Activated T-cell treated with anti-CD3 and anti-CD28 coated beads, Interleukin-2, amount 50 U/mL, for 4 hours (primary cell): Measurements from ENCODE around the gene BTBD3. TPM values are rescaled to one million over a fixed set of nuclear protein-coding genes. Genes with fewer than 3 reads are reported as not detected.

Experiments used
- ATAC-seq, 2 donors: fragments of 200-7000 bp; cut with Tn5 transposase; one replicate each; pipeline ENCODE4 v1.10.0; 2021
- DNase-seq: peaks from one replicate; pipeline ENCODE4 v3.0.0-alpha.2; 2020
- H3K27me3 Mint-ChIP-seq: one replicate; pipeline ENCODE4 v1.8.0; 2021; ENCODE audit warnings: low read depth, mixed read lengths
- H3K36me3 Mint-ChIP-seq: one replicate; pipeline ENCODE4 v1.8.0; 2022; ENCODE audit warnings: mixed read lengths; ENCODE audit not compliant: insufficient read depth
- H3K4me1 Mint-ChIP-seq: one replicate; pipeline ENCODE4 v1.8.0; 2021; ENCODE audit warnings: low read depth, mixed read lengths
- H3K4me3 Mint-ChIP-seq: one replicate; pipeline ENCODE4 v1.8.0; 2021; ENCODE audit warnings: mild to moderate bottlenecking, moderate library complexity, mixed read lengths
- H3K9me3 Mint-ChIP-seq: one replicate; pipeline ENCODE4 v1.8.0; 2021; ENCODE audit warnings: mixed read lengths
- total RNA-seq, 3 donors: library from RNA; stranded (reverse); gene quantifications; one replicate each; pipeline ENCODE4 v1.2.1, GENCODE V29; 2021

BTBD3 gene
- total RNA-seq, 3 donors from 2014 or later, result 3.0 to 4.9 (median 4.3) TPM

DNA sequence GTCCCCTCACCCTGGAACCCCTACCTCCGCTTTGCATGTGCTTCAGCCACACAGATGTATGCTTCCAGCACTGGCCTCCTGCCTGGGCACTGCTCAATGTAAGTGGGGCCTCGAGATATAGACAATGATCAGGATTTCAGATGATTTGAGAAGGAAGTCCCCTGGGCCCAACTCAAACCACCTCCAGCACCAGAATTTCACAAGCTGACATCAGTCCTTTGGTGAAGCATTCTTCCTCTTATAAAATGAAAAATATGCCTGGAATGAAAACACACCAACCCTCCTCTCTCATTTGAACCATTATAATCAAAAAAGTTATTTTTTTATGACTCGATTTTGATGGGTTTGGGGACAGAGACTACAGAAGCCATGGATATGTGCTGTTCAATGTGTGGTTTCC lies 48.5 kb downstream of the BTBD3 start:
- Mint-ChIP-seq H3K4me3 (no peak overlapping the region), H3K27me3 (no peaks in the 10 kb centered on the region), H3K36me3 (no peaks in the 10 kb centered on the region), H3K4me1 (no peaks in the 10 kb centered on the region), H3K9me3 (no peaks in the 10 kb centered on the region)
- DNase-seq (no peak), ATAC-seq (no peak)

DNA sequence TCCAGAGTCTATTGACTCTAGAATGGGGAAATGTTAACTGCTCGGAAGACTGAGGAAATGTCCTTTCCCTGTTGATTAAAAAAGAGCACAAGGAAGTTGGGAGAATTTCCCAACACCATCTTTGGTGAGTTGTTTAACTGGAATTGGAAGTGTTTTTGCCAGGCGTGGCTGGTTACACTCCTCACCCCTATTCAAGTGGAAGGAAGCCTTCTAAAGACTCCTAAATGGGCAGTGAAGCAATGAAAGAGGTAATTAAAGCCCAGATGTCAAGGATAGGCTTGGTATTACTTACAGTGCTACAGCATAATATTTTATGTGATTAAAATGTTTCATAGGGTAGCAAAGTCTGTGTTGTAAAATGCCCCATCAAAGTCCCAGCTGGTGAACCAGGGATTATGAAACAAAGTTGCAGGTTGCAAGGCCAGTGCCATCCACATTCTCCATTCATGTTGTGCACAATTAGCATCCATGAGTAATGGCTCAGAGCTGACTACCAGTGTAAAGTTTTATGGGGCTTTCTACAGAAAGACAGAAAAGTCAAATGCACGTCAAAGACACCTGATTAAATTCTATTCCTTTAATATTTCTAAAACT lies 52.6 kb downstream of the BTBD3 start:
- Mint-ChIP-seq H3K27me3 (no peaks in the 10 kb centered on the region), H3K4me3 (no peak overlapping the region), H3K9me3 (peaks cover 5% of the 10 kb centered on the region), H3K4me1 (no peaks in the 10 kb centered on the region), H3K36me3 (no peaks in the 10 kb centered on the region)
- no peak for DNase-seq
- no peak for ATAC-seq

DNA sequence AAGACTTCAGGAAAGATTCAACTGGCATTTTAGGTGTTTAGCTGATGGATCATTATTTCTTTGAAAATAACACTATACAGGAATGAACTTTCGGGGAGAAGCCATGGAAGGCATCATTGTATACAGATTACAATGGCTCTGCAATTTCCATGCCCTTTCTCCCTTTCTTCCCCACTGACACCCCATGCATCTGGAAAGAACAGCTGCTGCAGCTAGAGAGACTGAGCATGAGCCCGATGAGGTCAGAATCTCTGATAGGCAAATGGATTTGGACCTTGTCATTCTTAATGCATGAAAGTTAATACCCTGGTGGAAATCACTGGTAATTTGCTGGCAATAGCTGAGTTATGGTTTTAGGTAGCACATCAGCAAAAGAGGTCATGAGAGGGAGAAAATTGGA lies 54.8 kb downstream of the BTBD3 start:
- H3K4me1 Mint-ChIP-seq, result no peaks in the 10 kb centered on the region
- DNase-seq (no peak), ATAC-seq (no peak)
- H3K27me3 Mint-ChIP-seq, result no peaks in the 10 kb centered on the region
- H3K9me3 Mint-ChIP-seq, result peaks cover 5% of the 10 kb centered on the region
- no peak overlapping the region for H3K4me3 Mint-ChIP-seq
- no peaks in the 10 kb centered on the region for H3K36me3 Mint-ChIP-seq
